Subcutaneous abdominal adipose tissue (tissue), 5 donors: ENCODE data around the gene REXO5.

ENCODE experiments used
- H3K27ac ChIP-seq: one replicate; pipeline ENCODE4 v1.7.0; 2013; ENCODE audit warnings: low read depth, mild to moderate bottlenecking, inconsistent platforms, low read length, moderate library complexity
- H3K27me3 ChIP-seq, 5 donors: one replicate each; pipeline ENCODE4 v1.7.0; 2013; ENCODE audit warnings: low read length in 5 of 5, inconsistent platforms in 1 of 5; ENCODE audit not compliant: control insufficient read depth in 5 of 5, insufficient read depth in 4 of 5
- H3K36me3 ChIP-seq, 5 donors: one replicate each; pipeline ENCODE4 v1.7.0; 2013; ENCODE audit warnings: low read length in 5 of 5; ENCODE audit not compliant: control insufficient read depth in 5 of 5, insufficient read depth in 5 of 5
- H3K4me1 ChIP-seq, 5 donors: one replicate each; pipeline ENCODE4 v1.7.0; 2013; ENCODE audit warnings: low read length in 5 of 5, mild to moderate bottlenecking in 3 of 5, moderate library complexity in 1 of 5; ENCODE audit not compliant: control insufficient read depth in 5 of 5, insufficient read depth in 5 of 5
- H3K4me3 ChIP-seq, 5 donors: one replicate each; pipeline ENCODE4 v1.7.0; 2013; ENCODE audit warnings: low read length in 5 of 5, low read depth in 1 of 5
- H3K9ac ChIP-seq, 5 donors: one replicate each; pipeline ENCODE4 v1.7.0; 2013; ENCODE audit warnings: low read length in 5 of 5, mild to moderate bottlenecking in 4 of 5, moderate library complexity in 3 of 5
- H3K9me3 ChIP-seq, 5 donors: one replicate each; pipeline ENCODE4 v1.7.0; 2013; ENCODE audit warnings: low read length in 5 of 5; ENCODE audit not compliant: control insufficient read depth in 5 of 5
- donor health status: healthy.
- donor health status: healthy.
- donor health status: healthy.
- donor health status: healthy.
- donor health status: healthy.

REXO5 gene

GRCh38 chr16:20844588-20844987 is 38.3 kb downstream of the REXO5 start:
- Histone ChIP-seq H3K4me1 (peaks cover 0 to 5% (median 3%) of the 10 kb centered on the region in 5 donors), H3K27me3 (no peaks in the 10 kb centered on the region), H3K27ac (no peak overlapping the region), H3K9me3 (no peaks in the 10 kb centered on the region), H3K36me3 (peaks cover 0 to 6% (median 2%) of the 10 kb centered on the region in 5 donors), H3K4me3 (no peak overlapping the region), H3K9ac (no peak overlapping the region)

GRCh38 chr16:20846030-20846429 is 39.7 kb downstream of the REXO5 start:
- peaks cover 4 to 20% (median 16%) of the 10 kb centered on the region in 5 donors for H3K4me1 ChIP-seq
- H3K9me3 ChIP-seq, result no peaks in the 10 kb centered on the region
- peaks cover 0 to 4% (median 0%) of the 10 kb centered on the region in 5 donors for H3K36me3 ChIP-seq
- H3K27me3 ChIP-seq, result no peaks in the 10 kb centered on the region
- no peak overlapping the region for H3K4me3 ChIP-seq
- no peak overlapping the region for H3K27ac ChIP-seq
- H3K9ac ChIP-seq, result no peak overlapping the region

- H3K4me3 ChIP-seq, result no peak overlapping the region
- H3K9ac ChIP-seq, result no peak overlapping the region
- peaks cover 0 to 4% (median 0%) of the 10 kb centered on the region in 5 donors for H3K36me3 ChIP-seq
- no peaks in the 10 kb centered on the region for H3K9me3 ChIP-seq
- H3K27me3 ChIP-seq, result no peaks in the 10 kb centered on the region
- no peak overlapping the region for H3K27ac ChIP-seq
- peaks cover 9 to 25% (median 21%) of the 10 kb centered on the region in 5 donors for H3K4me1 ChIP-seq
Measured at GRCh38 chr16:20846551-20846950, 40.2 kb downstream of the REXO5 start.

GRCh38 chr16:20847550-20847949 is 41.2 kb downstream of the REXO5 start:
- peaks cover 0 to 4% (median 0%) of the 10 kb centered on the region in 5 donors for H3K36me3 ChIP-seq
- no peaks in the 10 kb centered on the region for H3K9me3 ChIP-seq
- peaks cover 12 to 34% (median 30%) of the 10 kb centered on the region in 5 donors for H3K4me1 ChIP-seq

GRCh38 chr16:20849589-20850390 is 43.5 kb downstream of the REXO5 start:
- no peak overlapping the region for H3K4me3 ChIP-seq
- peak overlapping the region; percentile 4 to 66 (median 31) for H3K9ac ChIP-seq
- no peaks in the 10 kb centered on the region for H3K27me3 ChIP-seq
- no peaks in the 10 kb centered on the region for H3K9me3 ChIP-seq
- H3K36me3 ChIP-seq, result peaks cover 0 to 3% (median 0%) of the 10 kb centered on the region in 5 donors
- peaks cover 12 to 56% (median 50%) of the 10 kb centered on the region in 5 donors for H3K4me1 ChIP-seq
- H3K27ac ChIP-seq, result peak overlapping the region; percentile 83

More at GRCh38 chr16:20847550-20847949, 41.2 kb downstream of the REXO5 start:
- Histone ChIP-seq H3K4me3 (no peak overlapping the region), H3K9ac (no peak overlapping the region), H3K27me3 (no peaks in the 10 kb centered on the region), H3K27ac (no peak overlapping the region)

GRCh38 chr16:20850981-20851380 is 44.7 kb downstream of the REXO5 start:
- Histone ChIP-seq H3K9me3 (no peaks in the 10 kb centered on the region), H3K4me3 (no peak overlapping the region), H3K4me1 (peaks cover 12 to 62% (median 51%) of the 10 kb centered on the region in 5 donors), H3K9ac (peak overlapping the region in 2 of 5 donors; percentile 27 to 39), H3K27me3 (no peaks in the 10 kb centered on the region), H3K36me3 (peaks cover 0 to 11% (median 9%) of the 10 kb centered on the region in 5 donors), H3K27ac (peak overlapping the region; percentile 83)

GRCh38 chr16:20851601-20852000 is 45.3 kb downstream of the REXO5 start:
- H3K9ac ChIP-seq, result peak overlapping the region in 1 of 5 donors; percentile 27
- no peaks in the 10 kb centered on the region for H3K9me3 ChIP-seq
- no peak overlapping the region for H3K4me3 ChIP-seq
- H3K27ac ChIP-seq, result peak overlapping the region; percentile 83
- peaks cover 0 to 12% (median 9%) of the 10 kb centered on the region in 5 donors for H3K36me3 ChIP-seq
- no peaks in the 10 kb centered on the region for H3K27me3 ChIP-seq
- H3K4me1 ChIP-seq, result peaks cover 12 to 68% (median 57%) of the 10 kb centered on the region in 5 donors

- Histone ChIP-seq H3K4me3 (no peak overlapping the region), H3K27me3 (no peaks in the 10 kb centered on the region), H3K27ac (peak overlapping the region; percentile 83), H3K9me3 (no peaks in the 10 kb centered on the region), H3K9ac (peak overlapping the region in 1 of 5 donors; percentile 11), H3K36me3 (peaks cover 0 to 16% (median 12%) of the 10 kb centered on the region in 5 donors), H3K4me1 (peaks cover 12 to 81% (median 65%) of the 10 kb centered on the region in 5 donors)
Measured at GRCh38 chr16:20853143-20853542, 46.8 kb downstream of the REXO5 start.

GRCh38 chr16:20853981-20854620 is 47.8 kb downstream of the REXO5 start:
- no peaks in the 10 kb centered on the region for H3K9me3 ChIP-seq
- H3K9ac ChIP-seq, result no peak overlapping the region
- H3K36me3 ChIP-seq, result peaks cover 0 to 16% (median 12%) of the 10 kb centered on the region in 5 donors
- H3K4me1 ChIP-seq, result peaks cover 12 to 82% (median 68%) of the 10 kb centered on the region in 5 donors
- H3K27ac ChIP-seq, result peak overlapping the region; percentile 83
- no peak overlapping the region for H3K4me3 ChIP-seq
- H3K27me3 ChIP-seq, result no peaks in the 10 kb centered on the region

GRCh38 chr16:20854963-20855362 is 48.6 kb downstream of the REXO5 start:
- Histone ChIP-seq H3K4me1 (peaks cover 15 to 82% (median 72%) of the 10 kb centered on the region in 5 donors), H3K4me3 (no peak overlapping the region), H3K9ac (no peak overlapping the region), H3K27me3 (no peaks in the 10 kb centered on the region), H3K9me3 (no peaks in the 10 kb centered on the region), H3K36me3 (peaks cover 4 to 22% (median 13%) of the 10 kb centered on the region in 5 donors), H3K27ac (no peak overlapping the region)
